ENCODE data around the gene TMEM129.

Gene TMEM129

GRCh38 chr4:1759170-1759817, 38.2 kb upstream of the TMEM129 start:
- peak; percentile 32 for DNase-seq

DNA sequence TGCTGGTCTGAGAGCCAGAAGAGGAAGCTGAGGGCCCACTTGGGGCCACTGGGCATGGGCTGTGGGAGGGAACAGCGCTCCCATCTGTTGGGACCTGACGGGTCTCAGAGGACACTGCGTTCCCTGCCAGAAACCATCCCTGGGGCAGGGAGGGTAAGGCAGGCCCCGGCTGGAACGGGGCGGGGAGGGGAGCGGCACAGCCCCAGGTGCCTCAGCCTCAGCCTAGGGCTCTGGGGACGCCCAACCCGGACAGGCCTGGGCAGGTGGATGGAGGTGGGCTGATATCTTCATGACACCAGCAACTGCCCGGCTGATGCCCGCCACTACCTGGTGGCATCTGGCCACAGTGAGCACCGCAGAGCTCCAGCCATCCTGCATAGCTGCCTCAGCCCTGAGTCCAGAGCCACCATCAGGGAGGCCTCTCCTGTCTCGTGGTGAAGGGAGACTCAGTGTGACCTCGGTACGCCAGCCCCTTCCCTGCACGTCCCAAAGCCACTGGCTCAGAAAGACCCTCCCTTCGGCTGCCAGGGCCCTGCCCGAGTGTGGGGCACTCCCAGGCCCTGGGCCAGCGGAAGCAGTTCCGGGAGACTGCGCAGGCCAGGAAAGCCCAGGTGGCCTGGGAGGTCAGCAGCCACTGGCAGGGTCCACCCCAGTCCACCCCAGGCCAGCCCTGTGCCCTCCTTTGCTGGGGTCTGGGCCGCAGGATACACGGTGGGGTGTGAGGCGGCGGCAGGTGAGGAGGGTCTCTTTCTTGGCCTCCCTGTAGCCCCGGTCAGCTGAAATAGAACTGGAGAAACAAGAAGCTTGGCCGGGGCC, 37.4 kb upstream of the TMEM129 start:
- DNase-seq, result peak; percentile 29

GRCh38 chr4:1757836-1758235, 36.7 kb upstream of the TMEM129 start:
- no peak for DNase-seq

DNA sequence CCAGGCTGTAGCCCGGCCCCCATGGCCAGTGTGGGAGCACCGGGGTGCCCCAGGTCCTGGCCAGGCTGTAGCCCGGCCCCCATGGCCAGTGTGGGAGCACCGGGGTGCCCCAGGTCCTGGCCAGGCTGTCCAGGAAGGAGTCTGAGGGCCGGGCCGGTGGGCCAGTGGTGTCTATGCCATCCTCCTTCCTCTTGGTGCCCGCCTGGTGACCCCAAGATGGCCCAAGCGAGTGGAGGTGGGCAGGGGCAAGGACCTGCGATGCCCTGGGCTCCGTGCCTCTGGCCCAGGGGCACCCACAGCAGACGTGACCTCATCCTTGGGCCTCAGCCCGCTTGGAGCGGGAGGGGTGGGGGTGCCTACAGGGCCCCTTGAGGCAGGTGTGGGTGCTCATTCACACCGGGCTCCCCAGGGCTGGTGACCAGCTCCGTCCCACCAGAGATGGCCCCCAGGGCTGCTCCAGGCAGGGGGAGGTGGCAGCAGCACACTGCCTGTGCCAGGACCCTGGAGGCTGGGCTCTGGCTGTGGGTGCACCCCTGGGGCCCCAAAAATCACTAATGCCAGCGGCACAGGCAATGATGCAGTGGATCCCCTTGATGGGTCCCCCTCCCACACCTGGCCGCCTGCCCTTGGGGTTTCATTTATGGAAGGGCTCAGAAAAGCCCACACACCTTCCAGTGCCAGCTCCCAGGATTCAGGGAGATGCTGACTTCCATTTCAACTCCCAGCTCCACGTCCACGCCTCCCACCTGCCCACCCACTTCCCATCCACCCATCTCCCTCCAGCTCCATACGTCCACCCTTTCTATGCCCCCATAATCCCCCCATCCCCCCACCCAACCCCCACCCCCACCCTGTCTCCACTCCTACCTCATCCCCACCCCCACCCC, 36.0 kb upstream of the TMEM129 start:
- DNase-seq, result no peak

DNA sequence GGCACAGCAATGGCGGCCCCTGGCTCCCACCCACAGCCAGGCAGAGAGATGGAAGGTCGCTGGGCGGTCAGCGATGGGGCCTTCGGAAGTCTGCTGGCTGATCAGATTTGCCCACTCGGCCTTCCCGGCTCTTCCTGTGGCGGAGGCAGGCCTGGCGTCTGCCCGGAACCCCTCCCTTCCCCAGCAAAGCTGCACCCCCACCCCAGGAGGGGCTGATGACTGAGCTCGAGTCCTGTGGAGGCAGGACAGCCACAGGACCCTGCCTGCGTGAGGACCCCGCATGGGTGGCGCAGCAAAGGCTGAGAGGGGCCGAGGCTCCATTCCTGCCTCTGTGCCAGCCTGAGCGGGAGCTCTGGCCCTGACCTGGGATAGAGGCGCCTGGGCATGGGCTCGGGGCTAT, 35.0 kb upstream of the TMEM129 start:
- no peak for DNase-seq

GRCh38 chr4:1755297-1755696, 34.2 kb upstream of the TMEM129 start:
- DNase-seq, result no peak

GRCh38 chr4:1754336-1754735, 33.2 kb upstream of the TMEM129 start:
- no peak for DNase-seq

DNA sequence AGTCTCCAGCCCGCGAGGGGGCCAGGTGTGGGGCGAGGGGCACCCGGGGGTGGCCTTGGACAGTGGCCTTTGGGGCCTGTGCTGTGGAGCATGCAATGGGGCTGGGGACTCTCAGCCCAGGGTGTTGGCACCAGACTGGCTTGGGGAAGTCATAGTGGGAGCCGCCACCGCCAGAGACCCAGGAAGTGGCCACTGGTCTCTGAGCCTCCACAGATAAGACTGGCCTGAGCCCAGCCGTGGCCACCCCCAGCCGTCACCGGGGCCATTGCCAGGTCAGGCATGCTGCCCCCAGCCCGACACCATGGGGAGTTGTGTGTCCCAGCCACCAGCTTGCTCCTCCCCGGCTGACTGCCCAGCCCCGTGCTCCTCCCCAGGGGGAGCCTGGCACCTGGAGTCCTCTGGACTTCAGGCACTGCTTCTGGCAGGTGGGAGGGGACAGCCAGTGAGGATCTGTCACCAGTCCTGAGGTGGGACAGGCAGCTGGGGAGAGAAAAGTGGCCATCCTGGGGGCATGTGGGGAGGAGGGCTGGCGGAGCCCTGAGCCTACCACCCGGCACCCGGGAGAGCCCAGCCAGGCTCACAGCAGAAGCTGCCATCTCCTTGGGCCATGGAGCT, 32.7 kb upstream of the TMEM129 start:
- peak; percentile 52 for DNase-seq

- DNase-seq, result no peak
Observed at GRCh38 chr4:1753294-1753696, 32.2 kb upstream of the TMEM129 start.

- peak; percentile 73 for DNase-seq
Observed at GRCh38 chr4:1752284-1753041, 31.3 kb upstream of the TMEM129 start.

DNA sequence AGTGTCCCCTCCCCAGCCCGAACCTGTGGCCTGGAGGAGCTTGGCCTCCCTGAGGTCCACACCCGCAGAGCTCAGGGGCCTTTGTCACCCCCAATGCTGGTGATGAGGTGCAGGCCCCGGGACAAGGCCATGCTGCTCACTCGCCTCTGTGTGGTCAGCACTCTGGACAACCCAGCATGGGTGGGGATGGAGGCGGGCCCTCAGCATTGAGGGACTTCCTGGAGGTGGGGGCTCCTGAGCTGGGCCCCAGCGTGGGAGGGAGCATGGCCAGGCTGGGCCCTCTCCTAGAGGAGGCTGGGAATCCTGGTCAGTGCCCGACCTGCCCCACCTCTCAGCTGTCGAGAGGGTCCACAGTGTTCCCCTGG, 30.8 kb upstream of the TMEM129 start:
- DNase-seq, result no peak

- DNase-seq, result no peak
Observed at GRCh38 chr4:1751155-1751918, 30.2 kb upstream of the TMEM129 start.

DNA sequence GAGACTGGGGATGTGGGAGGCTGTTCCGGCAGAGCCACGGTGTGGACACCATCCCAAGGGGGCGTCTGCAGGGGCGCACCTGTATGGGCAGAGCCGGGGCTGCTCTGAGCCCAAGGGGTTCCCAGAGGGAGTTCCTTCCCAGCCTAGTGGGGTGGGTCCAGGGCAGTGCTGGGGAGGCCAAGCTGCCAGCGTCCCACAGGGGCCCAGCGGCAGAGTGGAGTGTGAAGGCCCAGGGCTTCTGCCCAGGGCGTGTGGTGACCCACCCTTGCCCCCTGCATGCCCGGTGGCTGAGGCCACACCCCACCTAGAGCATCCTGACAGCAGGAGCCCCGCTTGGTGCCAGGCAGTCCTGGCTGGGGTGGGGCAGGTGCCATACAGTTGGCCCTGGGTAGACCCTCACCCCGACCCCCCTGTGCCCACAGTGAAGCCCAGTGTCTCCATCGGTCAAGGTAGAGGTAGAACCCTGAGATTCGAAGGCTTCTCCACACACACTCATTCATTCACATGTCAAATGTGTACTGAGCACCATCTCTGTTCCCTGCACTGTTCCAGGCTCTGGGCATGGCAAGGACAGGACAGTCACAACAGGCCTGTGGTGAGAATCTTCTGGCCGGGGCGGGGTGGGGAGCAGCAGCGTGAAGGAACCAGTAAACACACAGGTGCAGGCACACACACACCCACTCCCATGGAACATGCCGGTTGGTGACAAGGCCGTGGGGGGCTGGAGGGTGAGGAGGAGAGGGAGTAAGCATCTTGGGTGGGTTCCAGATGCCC, 29.4 kb upstream of the TMEM129 start:
- no peak for DNase-seq

GRCh38 chr4:1749826-1750225, 28.7 kb upstream of the TMEM129 start:
- no peak for DNase-seq

- no peak for DNase-seq
Observed at GRCh38 chr4:1749370-1749769, 28.2 kb upstream of the TMEM129 start.

DNA sequence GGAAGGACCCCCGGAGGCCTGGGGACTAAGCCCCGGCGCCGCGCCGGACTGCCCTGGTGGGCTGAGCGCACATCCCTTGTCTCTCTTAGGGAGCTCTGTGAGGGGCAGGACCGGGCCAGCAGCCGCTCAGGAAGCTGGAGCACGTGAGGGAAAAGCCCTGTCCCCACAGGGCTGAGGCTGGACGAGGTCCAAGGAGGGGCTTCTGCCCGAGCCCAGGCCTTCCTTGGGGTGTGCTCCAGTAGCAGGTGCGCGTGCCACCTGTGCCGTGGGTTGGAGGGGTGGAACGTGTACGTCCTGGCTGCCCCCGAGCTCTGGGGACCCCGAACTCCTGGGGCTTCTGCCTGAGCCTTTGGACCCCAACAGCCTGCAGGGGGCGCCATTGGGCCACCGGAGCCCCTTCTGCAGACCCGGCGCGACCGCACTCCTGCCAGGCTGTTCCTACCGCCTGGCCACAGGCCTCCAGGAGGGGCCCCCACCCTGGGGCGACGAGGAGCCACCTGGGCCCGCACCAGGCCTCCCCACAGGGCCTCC, 27.4 kb upstream of the TMEM129 start:
- DNase-seq, result peak; percentile 79

GRCh38 chr4:1747603-1747967, 26.5 kb upstream of the TMEM129 start:
- no peak for DNase-seq

- no peak for DNase-seq
Observed at GRCh38 chr4:1746919-1747602, 25.9 kb upstream of the TMEM129 start.

DNA sequence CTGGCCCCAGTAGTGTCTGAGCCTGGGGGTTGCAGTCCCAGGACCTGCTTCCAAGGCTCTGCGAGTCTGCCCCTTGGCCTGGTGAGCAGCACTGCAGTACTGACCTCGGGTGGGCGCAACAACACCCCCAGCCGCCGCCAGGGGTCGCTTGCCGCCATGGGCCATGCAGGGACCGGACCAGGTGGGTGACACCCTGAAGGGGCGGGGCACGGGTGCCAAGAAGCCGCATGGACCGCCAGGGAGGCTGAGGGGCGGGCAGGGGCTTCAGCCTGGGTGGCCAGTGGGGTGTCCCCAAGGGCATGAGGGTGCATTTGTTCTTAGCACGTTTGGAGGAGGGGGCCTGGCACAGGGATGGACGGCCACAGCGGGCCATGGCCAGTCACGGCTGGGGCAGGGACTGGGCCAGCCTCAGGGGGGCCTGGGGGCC, 25.2 kb upstream of the TMEM129 start:
- peak; percentile 66 for DNase-seq
